Ishikawa (cell line): ENCODE data around the gene MAGI1.

ENCODE experiments used
- CEBPB ChIP-seq: IDR thresholded peaks from 2 replicates; pipeline ENCODE4 v1.6.1; 2012
- EP300 ChIP-seq: IDR thresholded peaks from 2 replicates; pipeline ENCODE4 v1.6.1; 2012; ENCODE audit warnings: borderline replicate concordance
- FOXM1 ChIP-seq: IDR thresholded peaks from 2 replicates; pipeline ENCODE4 v1.6.1; 2012; ENCODE audit warnings: low read depth, borderline replicate concordance
- MAX ChIP-seq: IDR thresholded peaks from 2 replicates; pipeline ENCODE4 v1.6.1; 2012
- TAF1 ChIP-seq: IDR thresholded peaks from 2 replicates; pipeline ENCODE4 v1.6.1; 2012; ENCODE audit warnings: low read depth, mild to moderate bottlenecking
- TCF12 ChIP-seq: IDR thresholded peaks from 2 replicates; pipeline ENCODE4 v1.6.1; 2012; ENCODE audit warnings: low read depth
- USF1 ChIP-seq: IDR thresholded peaks from 2 replicates; pipeline ENCODE4 v1.6.1; 2012
- YY1 ChIP-seq: IDR thresholded peaks from 2 replicates; pipeline ENCODE4 v1.6.1; 2012; ENCODE audit warnings: low read depth

- TF ChIP-seq TCF12 (no peak), TAF1 (no peak), CEBPB (no peak), USF1 (no peak), EP300 (no peak), MAX (no peak), YY1 (no peak), FOXM1 (no peak)
Measured at GRCh38 chr3:65827076-65827475, 211.6 kb downstream of the MAGI1 start.
